Measurements from ENCODE around the gene OR10V1. TPM values are rescaled to one million over a fixed set of nuclear protein-coding genes. Genes with fewer than 3 reads are reported as not detected.

Gene OR10V1
- total and polyA plus RNA-seq, 9 of the 15 experiments (the other 6 are each of a cell fraction or from before 2014, with no cell fraction given), result not detected

GRCh38 chr11:59668950-59669610, 44.6 kb downstream of the OR10V1 start, which contains the start of gene PATL1 (continued):
- TF ChIP-seq BCLAF1 (IDR thresholded peaks at IDR 0.05; ENCODE audit: borderline replicate concordance in 1 of 2, control insufficient read depth in 1 of 2, low read depth in 2 of 2, low read length in 1 of 2) (no peak), ZMIZ1 (IDR thresholded peaks at IDR 0.05; ENCODE audit: low read depth in 2 of 2, low read length in 2 of 2) (no peak), ZKSCAN1 (IDR thresholded peaks at IDR 0.05; ENCODE audit: low read depth, low read length) (no peak), ZBED1 (IDR thresholded peaks at IDR 0.05) (no peak), POLR2AphosphoS2 (IDR thresholded peaks at IDR 0.05; ENCODE audit: low read length) (no peak), ZNF584 (CRISPR knock-in tag; IDR thresholded peaks at IDR 0.05; ENCODE audit: low read depth) (no peak), ARID3A (IDR thresholded peaks at IDR 0.05; ENCODE audit: borderline replicate concordance, low read depth, low read length) (no peak), ZNF146 (CRISPR knock-in tag; IDR thresholded peaks at IDR 0.05; ENCODE audit: unreplicated experiment) (no peak), HNRNPL (IDR thresholded peaks at IDR 0.05; ENCODE audit: low read depth, low read length) (no peak), ZNF449 (CRISPR knock-in tag; IDR thresholded peaks at IDR 0.05) (peak; percentile 63; the same call in 1 of the 2 replicates), NFE2L1 (tag; IDR thresholded peaks at IDR 0.05; ENCODE audit: borderline replicate concordance, low read depth) (no peak), FUS (optimal IDR thresholded peaks at IDR 0.05; ENCODE audit: low read depth, low read length) (no peak), CBX5 (IDR thresholded peaks at IDR 0.05; ENCODE audit: borderline replicate concordance, low read depth) (no peak), NCOA1 (IDR thresholded peaks at IDR 0.05; ENCODE audit: low read depth) (peak; percentile 34; the same call in 1 of the 2 replicates), ZSCAN32 (CRISPR knock-in tag; IDR thresholded peaks at IDR 0.05) (no peak), ZBTB26 (CRISPR knock-in tag; IDR thresholded peaks at IDR 0.05) (no peak)
